ENCODE measurements around the gene PRPSAP2. TPM values are rescaled to one million over a fixed set of nuclear protein-coding genes. Genes with fewer than 3 reads are reported as not detected.
"Not testable (repeated sequence)": the region's sequence is repeated elsewhere in the genome, so short reads cannot be mapped to it uniquely, and the experiment has no call there.

Gene PRPSAP2, protein sequence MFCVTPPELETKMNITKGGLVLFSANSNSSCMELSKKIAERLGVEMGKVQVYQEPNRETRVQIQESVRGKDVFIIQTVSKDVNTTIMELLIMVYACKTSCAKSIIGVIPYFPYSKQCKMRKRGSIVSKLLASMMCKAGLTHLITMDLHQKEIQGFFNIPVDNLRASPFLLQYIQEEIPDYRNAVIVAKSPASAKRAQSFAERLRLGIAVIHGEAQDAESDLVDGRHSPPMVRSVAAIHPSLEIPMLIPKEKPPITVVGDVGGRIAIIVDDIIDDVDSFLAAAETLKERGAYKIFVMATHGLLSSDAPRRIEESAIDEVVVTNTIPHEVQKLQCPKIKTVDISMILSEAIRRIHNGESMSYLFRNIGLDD
- total RNA-seq = 23.6 TPM
- long read RNA-seq, transcript PRPSAP2-201 (12 exons, 1,910 nt) = major isoform, 8 of 26 reads
- long read RNA-seq, partial matches to known transcripts = 2 of 26 reads
- long read RNA-seq, other reads (novel, unspliced or antisense) = 15 of 26 reads

DNA sequence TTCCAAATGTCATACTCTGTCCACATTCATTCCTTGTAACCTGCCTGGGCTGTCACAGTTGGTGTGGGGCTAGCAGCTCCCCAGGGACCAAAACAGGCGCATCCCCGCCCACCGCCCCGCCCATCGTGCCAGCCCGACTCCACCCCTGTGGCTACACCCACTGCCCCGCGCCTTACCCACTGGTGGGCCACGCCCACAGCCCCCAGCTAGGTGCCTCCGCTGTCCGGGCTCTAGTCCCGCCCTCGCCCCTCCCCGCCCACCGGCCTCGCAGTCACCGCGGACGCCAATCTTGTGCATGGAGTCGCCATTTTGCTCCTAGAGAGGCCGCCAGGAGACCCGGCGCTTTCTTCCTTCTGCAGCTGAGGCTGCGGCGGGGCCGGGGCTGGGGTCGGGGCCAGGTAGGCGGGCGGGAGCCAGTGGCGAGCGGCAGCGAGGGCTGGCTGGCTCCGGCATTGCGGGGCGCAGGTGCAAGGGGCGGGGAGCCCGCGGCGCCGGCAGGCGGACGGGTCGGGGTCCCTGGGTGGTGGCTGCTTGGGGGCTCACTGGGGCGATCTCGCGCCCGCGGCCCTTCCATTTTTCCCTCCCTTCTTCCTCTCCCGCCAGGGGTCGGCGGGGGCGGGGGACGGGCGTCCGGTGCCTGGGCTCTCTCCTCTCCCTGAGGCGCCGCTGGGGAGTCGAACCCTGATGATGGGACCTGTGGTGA lies at the start of gene PRPSAP2:
Gene PRPSAP2, plus strand, starts transcription at position 268 of the 703 bp plus-strand sequence. CDS start 7,703 bp downstream, outside the sequence.
- ATAC-seq (peak; percentile 97 to 99), DNase-seq (peak; percentile 98)
- Histone ChIP-seq H3K9me3 (no peaks in the 10 kb centered on the region), H3K4me1 (peaks cover 45% of the 10 kb centered on the region), H3K36me3 (no peaks in the 10 kb centered on the region), H3K27me3 (ENCODE audit: low read depth) (no peaks in the 10 kb centered on the region), H3K4me3 (peak within 1 kb of the TSS; percentile 85), H3K27ac (peak within 1 kb of the TSS; percentile 91)
- TF ChIP-seq, protein P1, sequence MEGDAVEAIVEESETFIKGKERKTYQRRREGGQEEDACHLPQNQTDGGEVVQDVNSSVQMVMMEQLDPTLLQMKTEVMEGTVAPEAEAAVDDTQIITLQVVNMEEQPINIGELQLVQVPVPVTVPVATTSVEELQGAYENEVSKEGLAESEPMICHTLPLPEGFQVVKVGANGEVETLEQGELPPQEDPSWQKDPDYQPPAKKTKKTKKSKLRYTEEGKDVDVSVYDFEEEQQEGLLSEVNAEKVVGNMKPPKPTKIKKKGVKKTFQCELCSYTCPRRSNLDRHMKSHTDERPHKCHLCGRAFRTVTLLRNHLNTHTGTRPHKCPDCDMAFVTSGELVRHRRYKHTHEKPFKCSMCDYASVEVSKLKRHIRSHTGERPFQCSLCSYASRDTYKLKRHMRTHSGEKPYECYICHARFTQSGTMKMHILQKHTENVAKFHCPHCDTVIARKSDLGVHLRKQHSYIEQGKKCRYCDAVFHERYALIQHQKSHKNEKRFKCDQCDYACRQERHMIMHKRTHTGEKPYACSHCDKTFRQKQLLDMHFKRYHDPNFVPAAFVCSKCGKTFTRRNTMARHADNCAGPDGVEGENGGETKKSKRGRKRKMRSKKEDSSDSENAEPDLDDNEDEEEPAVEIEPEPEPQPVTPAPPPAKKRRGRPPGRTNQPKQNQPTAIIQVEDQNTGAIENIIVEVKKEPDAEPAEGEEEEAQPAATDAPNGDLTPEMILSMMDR (IDR thresholded peaks at IDR 0.05) = no peak
- intact Hi-C loops (cut with DNase I) = no loop called here

DNA sequence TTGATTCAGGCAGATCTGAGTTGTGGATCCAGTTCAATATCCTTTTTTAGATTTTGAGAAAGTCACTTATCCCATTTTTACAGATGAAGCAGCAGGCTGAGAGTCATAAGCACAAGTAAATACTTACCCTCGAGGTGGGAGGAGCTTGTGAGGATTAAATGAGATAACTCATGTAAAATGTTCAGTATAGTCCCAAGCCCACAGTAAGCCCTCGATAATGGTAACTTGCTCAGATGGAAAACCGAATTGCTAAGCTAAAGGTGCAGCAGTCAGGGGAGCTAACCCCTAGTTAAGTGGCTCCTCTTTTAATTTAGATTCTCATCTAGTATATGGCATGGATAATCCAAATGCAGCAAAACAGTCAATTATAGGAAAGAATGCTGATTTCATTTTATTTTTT lies 42.0 kb upstream of the PRPSAP2 start:
- DNase-seq; ATAC-seq; intact Hi-C loops (cut with DNase I): not testable (repeated sequence)

DNA sequence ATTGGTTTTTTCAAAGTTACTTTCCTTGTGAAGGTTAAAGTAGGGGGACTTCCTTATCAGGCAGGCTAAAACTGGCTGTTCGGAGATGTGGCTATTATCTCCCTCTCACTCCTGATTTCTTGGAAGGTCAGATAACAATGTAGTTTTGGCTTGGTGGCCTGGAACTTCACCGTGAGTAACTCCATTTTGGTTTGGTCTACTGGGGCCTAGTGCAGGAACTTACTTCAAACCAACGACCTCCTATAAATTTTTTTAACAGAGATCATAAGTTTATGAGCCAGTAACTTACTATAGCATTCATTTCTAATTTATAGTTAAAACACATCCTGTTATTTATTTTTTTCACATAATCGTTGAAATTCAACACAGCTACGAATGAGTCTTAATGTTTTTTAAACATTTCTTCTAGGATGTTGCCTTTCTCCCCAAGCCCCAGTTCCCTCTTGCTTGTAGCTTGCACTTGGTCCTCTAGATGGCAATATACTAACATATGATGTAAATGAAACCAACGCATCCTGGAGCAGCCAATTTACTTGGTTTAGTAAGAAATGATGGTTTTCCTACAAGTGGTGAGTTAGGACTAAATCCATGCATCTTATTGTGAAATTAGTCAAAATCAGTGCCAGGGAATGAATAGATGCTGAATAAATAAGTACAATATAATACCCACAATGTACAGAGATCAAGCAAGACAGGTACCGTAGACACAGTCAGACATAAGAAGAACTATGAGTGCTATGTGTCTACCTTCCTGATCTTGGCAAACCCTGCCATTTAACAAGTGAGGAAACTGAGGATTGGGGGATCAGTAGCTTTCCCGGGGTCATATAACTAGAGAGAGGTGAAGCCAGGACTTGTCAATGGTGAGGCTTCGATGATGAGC lies 41.2 kb upstream of the PRPSAP2 start:
- H3K4me3 ChIP-seq; H3K4me1 ChIP-seq; H3K27ac ChIP-seq; H3K36me3 ChIP-seq; H3K9me3 ChIP-seq; H3K27me3 ChIP-seq (ENCODE audit: low read depth); DNase-seq; intact Hi-C loops (cut with DNase I): not testable (repeated sequence)
- ATAC-seq = peak; percentile 79 to 89
- TF ChIP-seq, protein P1 (IDR thresholded peaks at IDR 0.05) = peak; percentile 72

More for the DNA sequence above, 42.0 kb upstream of the PRPSAP2 start:
- not testable (repeated sequence) for H3K9me3 ChIP-seq; H3K36me3 ChIP-seq; H3K27ac ChIP-seq; H3K27me3 ChIP-seq (ENCODE audit: low read depth); H3K4me3 ChIP-seq; H3K4me1 ChIP-seq

DNA sequence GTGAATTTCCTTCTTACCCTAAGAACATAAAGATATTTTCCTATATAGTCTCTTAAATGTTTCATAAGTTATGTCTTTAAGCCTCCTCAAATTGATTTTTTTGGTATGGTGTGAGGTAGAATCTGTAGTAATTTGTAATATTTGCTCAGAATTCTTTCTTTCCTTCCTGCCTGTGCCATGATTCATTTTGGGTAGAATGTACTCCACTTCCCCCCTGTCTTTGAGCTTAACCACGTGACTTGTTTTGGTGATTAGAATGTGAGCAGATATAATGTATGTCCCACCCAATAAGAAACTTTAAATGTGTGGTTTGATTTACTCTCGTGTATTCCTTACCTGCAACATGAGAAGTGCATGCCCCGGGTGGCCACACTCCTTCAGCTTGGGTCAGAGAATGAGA lies 36.5 kb upstream of the PRPSAP2 start:
- H3K36me3 ChIP-seq; H3K27ac ChIP-seq; H3K4me1 ChIP-seq; H3K27me3 ChIP-seq (ENCODE audit: low read depth); intact Hi-C loops (cut with DNase I); H3K4me3 ChIP-seq; H3K9me3 ChIP-seq; ATAC-seq; DNase-seq: not testable (repeated sequence)

DNA sequence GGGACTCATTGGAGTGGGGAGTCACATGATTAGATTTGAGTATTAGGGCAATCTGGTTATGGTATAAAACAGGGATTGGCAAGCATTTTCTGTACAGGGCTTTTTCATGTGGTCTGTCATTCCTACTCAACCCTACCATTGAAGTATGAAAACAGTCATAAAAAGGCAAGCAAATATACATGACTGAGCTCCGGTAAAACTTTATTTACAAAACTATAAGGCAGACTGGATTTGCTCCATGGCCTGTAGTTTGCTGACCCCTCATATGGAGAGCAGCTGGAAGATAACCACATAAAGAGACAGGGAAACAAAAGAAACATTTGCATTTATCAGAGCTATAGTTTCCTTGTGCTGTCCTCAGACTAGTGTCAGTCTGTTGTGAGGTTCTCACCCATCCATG lies 30.3 kb upstream of the PRPSAP2 start:
- DNase-seq; intact Hi-C loops (cut with DNase I); ATAC-seq; H3K9me3 ChIP-seq; H3K27ac ChIP-seq; H3K27me3 ChIP-seq (ENCODE audit: low read depth); H3K36me3 ChIP-seq; H3K4me3 ChIP-seq; H3K4me1 ChIP-seq: not testable (repeated sequence)

DNA sequence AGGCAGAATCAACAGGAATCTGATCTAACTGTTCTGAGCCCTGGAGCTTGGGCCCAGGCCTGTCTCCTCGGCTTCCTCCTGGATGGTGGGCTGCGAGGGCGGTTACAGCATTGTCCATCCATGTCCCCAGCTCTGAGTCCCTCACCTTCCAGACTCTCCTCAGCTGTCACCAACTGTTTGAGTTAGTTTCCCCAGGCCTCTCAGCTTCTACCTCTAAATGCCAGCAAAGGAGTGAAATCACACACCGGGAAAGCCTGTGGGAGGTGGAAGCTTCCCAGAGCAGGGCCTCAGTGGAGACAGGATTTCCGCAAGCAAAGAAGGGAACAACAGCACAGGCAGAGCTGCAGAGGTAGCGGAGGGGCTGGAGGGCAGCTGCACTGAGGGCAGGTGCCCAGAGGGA lies 9.4 kb upstream of the PRPSAP2 start:
- intact Hi-C loops (cut with DNase I) = no loop called here
- H3K27me3 ChIP-seq (ENCODE audit: low read depth) = no peaks in the 10 kb centered on the region
- ATAC-seq (no peak), DNase-seq (no peak)
- H3K36me3 ChIP-seq = no peaks in the 10 kb centered on the region
- no peak overlapping the region for H3K27ac ChIP-seq
- TF ChIP-seq, protein P1 (IDR thresholded peaks at IDR 0.05) = no peak
- H3K9me3 ChIP-seq = no peaks in the 10 kb centered on the region
- H3K4me1 ChIP-seq = no peaks in the 10 kb centered on the region
- no peak overlapping the region for H3K4me3 ChIP-seq
